ENCODE results near the gene CACNG4. TPM values are rescaled to one million over a fixed set of nuclear protein-coding genes. Genes with fewer than 3 reads are reported as not detected.

Gene CACNG4
- polyA plus RNA-seq, 2 of the 4 experiments (the other 2 are of a cell fraction) = 6.2 to 10.2 TPM

- WGBS (ENCODE audit: missing lambda C conversion rate) = 73% methylated on average over 8 of the region's 8 CpGs
- no peaks in the 10 kb centered on the region for H3K9me3 ChIP-seq
- ChIA-PET POLR2A (no interaction called here), CTCF (interaction anchor here (1.1 kb wide), 1 partner anchor 160 kb away, joined by 3 read pairs; no protein-coding TSS in a partner anchor)
- DNase-seq (ENCODE audit: low read depth in 1 of 2, low spot score in 1 of 2) (no peak), ATAC-seq (no peak), FAIRE-seq (no peak)
- H3K4me1 ChIP-seq = no peaks in the 10 kb centered on the region
- no peak overlapping the region for H3K4me2 ChIP-seq
- H3K4me3 ChIP-seq = no peak overlapping the region
- no peak overlapping the region for H3K27ac ChIP-seq
- TF ChIP-seq POLR2AphosphoS2 (conservative IDR thresholded peaks at IDR 0.05; ENCODE audit: low read length) (no peak), HOXA7 (CRISPR knock-in tag; IDR thresholded peaks at IDR 0.05) (no peak), REST (IDR thresholded peaks at IDR 0.05) (no peak), FOSL2 (IDR thresholded peaks at IDR 0.05) (no peak), FOSL2 (CRISPR knock-in tag; IDR thresholded peaks at IDR 0.05) (no peak), ESRRA (IDR thresholded peaks at IDR 0.05; ENCODE audit: borderline replicate concordance, low read length) (no peak), JUN (IDR thresholded peaks at IDR 0.05) (no peak)
Measured at GRCh38 chr17:66994361-66994760, 29.9 kb downstream of the CACNG4 start.

DNA sequence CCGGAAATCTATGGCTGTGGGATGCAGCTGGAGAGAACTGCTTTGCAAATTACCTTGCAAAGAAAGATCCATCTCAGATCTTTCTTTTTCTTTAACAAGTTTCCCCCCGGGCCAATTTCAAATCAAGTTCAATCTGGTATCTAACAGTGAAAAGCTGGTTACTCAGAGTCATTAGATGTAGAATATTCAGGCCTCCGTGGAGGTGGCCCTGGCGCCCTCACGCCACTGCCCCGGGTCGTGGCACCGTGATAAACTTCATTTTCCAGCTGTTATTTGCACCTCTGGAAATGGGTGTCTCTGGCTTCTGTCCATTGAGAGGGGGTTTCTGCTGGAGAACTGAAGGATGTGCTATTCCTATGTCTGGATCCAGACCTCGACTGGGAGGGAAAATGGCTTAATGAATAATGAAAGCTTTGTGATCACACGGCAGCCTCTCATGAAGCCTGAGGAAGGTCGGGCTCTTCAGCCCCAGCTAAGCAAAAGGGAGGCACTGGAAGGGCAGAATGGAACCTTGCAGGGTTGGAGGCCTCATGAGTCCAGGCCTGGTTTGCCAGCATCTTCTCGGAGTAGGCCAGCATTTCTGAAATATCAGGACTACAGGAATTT lies 30.5 kb downstream of the CACNG4 start:
- ATAC-seq (no peak), FAIRE-seq (peak; percentile 23), DNase-seq (ENCODE audit: low read depth in 1 of 2, low spot score in 1 of 2) (no peak)
- Histone ChIP-seq H3K4me1 (no peaks in the 10 kb centered on the region), H3K27ac (no peak overlapping the region), H3K9me3 (no peaks in the 10 kb centered on the region), H3K4me2 (no peak overlapping the region), H3K4me3 (no peak overlapping the region)
- ChIA-PET CTCF (interaction anchor here (0.9 to 1.1 kb wide), 2 partner anchors 160 to 1412 kb away, joined by 3 to 4 read pairs; no protein-coding TSS in a partner anchor), POLR2A (no interaction called here)
- 68% methylated on average over 12 of the region's 12 CpGs for WGBS (ENCODE audit: missing lambda C conversion rate)
- TF ChIP-seq TP53 (CRISPR knock-in tag; IDR thresholded peaks at IDR 0.05) = no peak

GRCh38 chr17:66995944-66996343 lies 31.4 kb downstream of the CACNG4 start:
- Histone ChIP-seq H3K4me1 (no peaks in the 10 kb centered on the region), H3K27ac (no peak overlapping the region), H3K4me2 (no peak overlapping the region), H3K4me3 (no peak overlapping the region), H3K9me3 (no peaks in the 10 kb centered on the region)
- no peak for TF ChIP-seq PHF8 (IDR thresholded peaks at IDR 0.05; ENCODE audit: borderline replicate concordance, low read depth)
- TF ChIP-seq JUNB (IDR thresholded peaks at IDR 0.05) = no peak
- TF ChIP-seq RFX5 (IDR thresholded peaks at IDR 0.05) = no peak
- no peak for TF ChIP-seq NR3C1 (IDR thresholded peaks at IDR 0.05)
- TF ChIP-seq, protein P1, sequence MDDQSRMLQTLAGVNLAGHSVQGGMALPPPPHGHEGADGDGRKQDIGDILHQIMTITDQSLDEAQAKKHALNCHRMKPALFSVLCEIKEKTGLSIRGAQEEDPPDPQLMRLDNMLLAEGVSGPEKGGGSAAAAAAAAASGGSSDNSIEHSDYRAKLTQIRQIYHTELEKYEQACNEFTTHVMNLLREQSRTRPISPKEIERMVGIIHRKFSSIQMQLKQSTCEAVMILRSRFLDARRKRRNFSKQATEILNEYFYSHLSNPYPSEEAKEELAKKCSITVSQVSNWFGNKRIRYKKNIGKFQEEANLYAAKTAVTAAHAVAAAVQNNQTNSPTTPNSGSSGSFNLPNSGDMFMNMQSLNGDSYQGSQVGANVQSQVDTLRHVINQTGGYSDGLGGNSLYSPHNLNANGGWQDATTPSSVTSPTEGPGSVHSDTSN (IDR thresholded peaks at IDR 0.05) = no peak
- no peak for TF ChIP-seq HOXB5 (CRISPR knock-in tag; IDR thresholded peaks at IDR 0.05)
- TF ChIP-seq HDAC2 (IDR thresholded peaks at IDR 0.05) = no peak
- TF ChIP-seq ZFP36 (IDR thresholded peaks at IDR 0.05; ENCODE audit: borderline replicate concordance, partially characterized antibody) = no peak
- no peak for TF ChIP-seq KDM5A (IDR thresholded peaks at IDR 0.05)
- POLR2A ChIA-PET = no interaction called here
- CTCF ChIA-PET = interaction anchor here (0.9 to 1.4 kb wide), 2 partner anchors 162 to 1412 kb away, joined by 3 to 4 read pairs; no protein-coding TSS in a partner anchor
- ATAC-seq (no peak), DNase-seq (ENCODE audit: low read depth in 1 of 2, low spot score in 1 of 2) (no peak), FAIRE-seq (no peak)
- 60% methylated on average over 7 of the region's 7 CpGs for WGBS (ENCODE audit: missing lambda C conversion rate)

Measured in A549 (cell line).